GM19240 (cell line): ENCODE measurements around the gene EFNA5.

Experiments
- DNase-seq: peaks from one replicate; pipeline ENCODE4 v3.0.0; 2011; ENCODE audit warnings: low spot score; ENCODE audit not compliant: insufficient read length

EFNA5 gene

DNA sequence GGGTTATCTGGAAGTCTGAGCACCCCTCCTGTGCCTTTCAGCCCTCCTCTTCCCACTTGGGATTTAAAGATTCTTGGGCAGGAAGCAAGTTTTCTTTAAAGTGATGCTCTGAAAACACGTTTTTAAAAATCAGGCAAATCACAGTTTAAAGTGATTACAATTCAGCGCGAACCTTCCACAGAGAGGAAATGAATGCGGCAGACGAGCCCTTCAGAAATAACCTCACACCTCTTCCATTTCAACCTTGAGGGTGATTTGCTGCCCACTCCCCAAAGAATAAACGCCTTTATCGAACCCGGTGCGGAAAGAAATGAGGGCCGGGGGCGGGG is 2.3 kb upstream of the EFNA5 start:
- DNase-seq = no peak

DNA sequence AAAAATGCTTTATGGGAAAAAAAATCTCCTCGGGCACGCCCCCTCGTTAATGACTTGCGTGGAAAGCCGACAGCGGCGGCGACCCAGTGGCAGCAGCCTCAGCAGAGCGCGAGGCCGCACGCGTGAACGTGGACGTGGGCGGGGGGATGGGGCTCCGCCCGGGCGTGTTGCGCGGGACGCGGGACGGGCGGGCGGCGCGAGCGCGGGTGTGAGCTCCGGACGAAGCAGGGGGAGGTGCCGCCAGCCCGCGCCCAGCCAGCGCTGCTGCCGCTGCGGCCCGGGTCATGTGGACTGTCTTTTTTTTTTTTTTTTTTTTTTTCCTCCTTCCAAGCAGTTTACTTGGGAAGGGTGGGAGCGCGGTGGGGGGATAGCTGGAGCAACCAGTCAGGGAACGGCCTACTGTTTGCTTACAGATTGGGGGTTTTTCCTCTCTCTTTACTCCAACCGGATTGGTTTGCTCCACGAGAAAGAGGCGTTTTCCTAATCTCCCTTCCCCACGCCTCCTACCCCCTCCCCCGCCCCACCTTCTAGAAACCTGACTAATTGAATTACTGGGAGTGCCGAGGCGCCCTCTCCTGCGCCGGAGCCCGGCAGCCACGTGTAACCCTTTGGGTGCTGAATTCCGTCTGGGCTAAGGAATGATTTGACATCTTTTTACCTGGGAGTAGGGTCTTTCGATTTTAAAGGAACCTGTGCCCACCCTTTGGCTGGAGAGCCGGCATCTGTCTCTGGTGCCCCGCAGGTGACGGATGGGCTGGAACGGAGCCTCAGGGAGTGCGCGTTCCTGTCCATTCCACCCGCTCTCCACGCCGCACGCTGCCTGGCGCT is 1.7 kb upstream of the EFNA5 start:
- no peak for DNase-seq

DNA sequence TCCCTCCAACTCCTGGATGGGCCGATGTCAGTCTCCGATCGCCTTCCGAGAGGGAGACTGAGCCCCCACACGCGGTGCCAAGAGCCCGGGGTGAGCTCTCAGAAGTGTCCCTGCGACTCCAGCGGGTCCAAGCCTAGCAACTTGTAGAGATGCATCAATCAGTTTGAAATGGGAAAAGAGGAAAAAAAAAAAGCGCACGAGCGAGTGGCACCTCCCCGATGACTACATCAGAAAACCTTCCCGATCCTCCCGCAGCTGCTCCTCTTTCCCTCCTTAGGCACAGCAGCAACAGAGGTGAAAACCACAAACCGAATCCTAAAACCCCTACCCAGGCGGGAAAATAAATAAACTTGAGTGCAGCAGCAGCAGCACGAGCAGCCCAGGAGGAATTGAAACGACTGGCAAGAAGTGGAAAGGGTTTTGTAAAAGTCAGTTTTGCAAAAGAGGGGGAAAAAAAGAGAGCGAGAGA is 1.0 kb upstream of the EFNA5 start:
- no peak for DNase-seq

DNA sequence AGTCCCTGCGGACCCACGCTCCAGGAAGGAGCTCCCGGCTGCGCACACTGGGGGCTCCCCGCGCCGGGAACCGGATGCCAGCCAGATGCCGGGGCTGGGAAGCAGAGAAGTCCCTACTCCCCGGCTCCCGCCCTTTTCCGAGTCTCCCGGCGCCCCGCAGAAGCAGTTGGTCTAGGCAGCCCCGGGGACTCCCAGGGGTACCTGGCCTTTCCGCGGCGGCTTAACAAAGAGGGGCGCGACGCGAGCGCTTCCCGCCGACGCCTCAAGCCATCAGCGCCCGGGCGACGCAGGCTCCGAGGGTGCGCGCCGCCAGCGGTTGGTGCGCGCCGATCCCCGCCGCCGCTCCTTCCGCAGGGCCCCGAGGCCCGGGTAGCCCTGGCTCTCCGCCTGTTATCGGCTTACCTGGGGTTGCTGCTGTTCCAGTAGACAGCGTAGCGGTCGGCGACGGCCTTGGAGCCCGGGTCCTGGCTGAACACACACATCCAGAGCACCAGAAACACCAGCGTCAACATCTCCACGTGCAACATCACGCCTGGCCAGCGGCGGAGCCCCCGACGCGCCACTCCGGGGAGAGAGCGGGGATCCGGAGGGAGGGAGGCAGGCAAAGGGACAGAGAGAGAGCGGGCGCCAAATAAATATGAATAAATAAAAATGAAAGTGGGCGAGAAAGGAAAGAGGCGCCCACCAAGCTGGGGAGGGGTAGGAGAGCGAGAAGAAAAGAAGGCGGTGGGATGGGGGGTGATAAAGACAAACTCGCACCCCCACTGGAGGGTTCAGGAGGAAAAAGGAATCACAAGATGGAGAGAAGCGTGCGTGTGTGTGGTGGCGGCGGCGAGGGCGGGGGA is 428 bp downstream of the EFNA5 start:
- DNase-seq = no peak

DNA sequence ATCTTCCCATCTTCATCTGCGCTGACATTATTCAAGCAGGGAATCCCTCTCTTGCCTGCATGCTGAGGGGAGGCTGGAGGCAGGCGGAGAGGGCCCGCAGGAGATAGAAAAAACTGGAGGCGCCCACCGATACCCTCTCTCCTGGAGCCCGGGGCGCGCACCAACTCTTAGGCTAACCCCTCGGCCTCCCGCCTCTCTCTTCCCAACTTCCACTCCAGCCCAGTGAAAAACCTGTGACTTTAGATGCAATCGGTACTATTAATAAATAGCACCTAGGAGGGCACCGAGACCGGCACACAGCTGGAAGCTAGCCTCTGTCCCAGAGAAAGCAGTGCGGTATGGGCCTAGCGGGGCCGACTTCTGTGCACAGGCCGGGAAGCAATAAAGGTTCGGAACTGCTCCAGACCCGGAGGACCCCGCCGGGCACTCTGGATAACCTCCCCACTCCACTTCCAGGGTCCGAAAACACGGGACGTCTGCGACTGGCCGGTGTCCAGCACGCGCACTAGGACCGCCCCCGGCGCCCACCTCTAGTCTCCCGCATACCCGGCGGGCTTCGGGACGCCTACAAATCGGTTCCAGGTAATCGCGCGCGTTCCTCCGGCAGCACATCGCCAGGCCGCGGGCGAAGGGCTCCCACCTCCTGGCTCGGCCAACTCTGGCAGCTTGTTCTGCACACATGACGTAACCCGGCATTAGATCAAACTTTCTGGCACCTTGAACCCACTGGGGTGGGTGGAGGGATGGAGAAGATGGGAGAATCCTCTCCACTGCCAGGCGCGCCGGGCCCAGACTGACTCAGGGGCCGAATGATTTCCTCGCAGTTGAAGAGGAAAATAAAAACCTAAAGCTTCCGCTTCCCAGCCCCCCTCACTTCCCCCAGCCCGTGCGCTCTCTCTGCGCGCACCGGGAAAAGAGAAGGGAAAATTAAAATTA is 1.4 kb downstream of the EFNA5 start:
- no peak for DNase-seq

DNA sequence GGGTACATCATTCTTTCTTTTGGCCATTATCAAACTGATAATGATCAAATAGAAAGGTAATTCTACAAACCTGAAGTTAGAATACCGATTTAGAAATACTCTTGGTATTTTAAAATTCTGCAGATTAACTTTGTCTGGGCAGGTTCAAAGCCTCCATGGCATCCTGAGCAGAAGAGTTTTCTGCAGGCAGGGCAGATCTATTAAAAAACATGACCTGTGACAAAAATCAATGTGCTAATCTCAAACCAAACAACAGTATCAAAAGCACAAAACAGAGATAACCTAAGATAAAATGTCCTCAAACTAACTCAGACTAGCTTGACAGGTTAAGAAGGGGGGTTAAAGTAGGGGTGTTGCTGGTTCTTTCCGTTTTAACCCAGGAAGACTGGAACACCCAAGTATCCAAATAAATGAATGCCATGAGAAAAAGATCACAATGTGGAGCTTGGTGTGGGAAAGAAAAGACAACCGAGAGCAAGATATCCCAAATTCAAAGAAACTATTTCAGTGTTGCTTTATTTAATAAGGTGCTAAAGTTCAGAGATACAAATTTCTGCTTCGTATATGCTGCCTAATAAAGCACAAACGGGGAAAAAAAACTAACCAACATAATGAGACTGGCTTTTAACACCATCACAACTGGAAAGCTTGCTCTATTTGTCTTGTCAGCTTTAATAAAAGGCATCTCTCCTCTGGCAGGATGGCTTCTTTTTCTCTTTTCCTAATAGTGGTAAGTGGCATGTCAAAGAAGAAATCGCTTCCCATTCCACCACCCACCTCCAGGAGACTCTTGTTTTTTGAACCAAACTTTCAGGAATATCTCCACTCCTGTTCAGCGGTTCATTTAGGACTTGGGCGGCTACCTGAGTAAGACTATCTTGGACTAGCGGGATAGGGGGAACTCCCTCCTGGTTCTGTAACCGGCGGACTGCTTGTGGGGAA is 2.3 kb downstream of the EFNA5 start:
- DNase-seq = no peak

DNA sequence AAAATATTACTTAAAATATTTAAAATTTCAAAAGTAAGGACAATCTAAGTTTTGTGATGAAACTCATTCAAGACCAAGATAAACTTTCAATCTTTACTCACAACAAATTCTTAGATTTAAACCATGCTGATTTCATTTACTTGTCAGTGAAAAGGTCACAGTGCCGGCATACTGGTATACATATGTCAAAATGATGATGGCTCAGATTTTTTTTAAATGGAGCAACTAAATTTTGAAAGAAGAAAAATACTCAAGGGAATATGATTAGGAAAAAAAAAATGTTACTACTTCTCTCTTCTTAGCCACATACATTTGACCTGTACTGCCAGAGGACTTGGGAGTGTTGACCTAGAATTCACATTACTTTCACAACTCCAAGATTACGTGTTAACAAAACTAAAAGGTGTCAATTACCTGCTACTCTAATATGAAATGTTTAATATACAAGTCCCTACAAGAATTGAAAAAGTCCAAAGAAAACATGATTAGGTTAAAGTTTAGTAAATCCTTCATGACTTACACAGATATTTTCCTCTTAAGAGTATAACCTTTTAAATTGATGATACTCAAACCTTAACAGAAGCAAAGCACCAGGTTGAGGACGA is 4.6 kb downstream of the EFNA5 start:
- no peak for DNase-seq

DNA sequence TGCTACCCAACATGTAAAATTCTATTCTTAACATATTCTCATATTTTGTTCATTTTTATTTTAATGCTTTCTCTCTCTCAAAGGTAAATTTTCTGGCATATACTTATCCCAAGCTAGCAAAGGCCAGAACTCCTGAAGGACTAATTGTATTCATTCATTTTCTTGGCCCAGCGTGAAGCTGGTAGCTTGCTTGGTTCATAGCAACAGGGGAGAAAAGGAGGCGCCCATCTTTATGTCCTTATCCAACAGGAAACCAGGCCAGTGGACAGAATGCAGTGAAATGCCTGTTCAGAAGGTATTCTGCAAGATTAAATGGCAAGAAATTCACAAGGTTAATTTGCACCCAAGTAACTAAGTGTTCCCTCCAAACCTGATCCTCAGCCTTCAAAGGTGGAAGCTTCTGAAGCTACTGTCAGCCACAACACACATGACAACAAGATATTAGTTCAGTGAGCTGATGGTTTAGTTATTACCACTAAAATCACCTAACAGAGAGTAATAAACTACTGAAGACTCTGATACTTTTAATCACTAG is 5.6 kb downstream of the EFNA5 start:
- no peak for DNase-seq

DNA sequence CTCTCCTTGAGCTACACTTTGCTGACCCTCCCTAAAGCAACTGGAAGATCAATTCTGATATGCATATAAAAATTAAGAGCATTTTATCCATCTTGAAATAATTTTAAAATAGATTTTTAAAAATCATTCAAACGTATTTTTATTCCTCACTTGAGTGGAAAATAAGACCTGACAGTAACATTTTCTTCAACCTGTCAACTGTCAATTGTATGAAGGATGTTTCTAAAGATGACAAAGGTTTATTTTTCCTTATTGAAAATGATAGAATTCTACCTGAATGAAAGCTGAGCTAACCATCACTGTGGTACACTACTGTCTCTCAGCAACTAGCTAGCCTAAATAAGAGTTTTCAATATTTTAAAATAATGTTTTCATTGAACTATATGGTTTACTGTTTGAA is 7.0 kb downstream of the EFNA5 start:
- DNase-seq = no peak

DNA sequence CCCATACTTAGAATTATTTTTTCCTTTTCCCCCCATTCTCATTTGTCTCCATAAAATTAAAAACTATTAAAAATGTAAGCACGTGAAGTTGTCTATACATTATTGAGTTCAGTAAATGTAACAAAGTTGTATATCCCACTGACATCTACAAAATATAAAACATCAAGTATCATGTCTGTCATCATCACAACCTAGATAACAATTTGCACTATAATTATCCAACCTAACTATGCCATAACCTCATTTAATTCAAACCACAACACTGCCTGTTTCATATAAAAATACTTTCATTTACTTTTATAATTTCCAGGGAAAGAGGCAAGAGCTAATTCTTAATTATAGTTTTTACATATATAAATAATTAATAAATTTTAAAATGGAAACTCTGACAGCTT is 9.1 kb downstream of the EFNA5 start:
- no peak for DNase-seq

DNA sequence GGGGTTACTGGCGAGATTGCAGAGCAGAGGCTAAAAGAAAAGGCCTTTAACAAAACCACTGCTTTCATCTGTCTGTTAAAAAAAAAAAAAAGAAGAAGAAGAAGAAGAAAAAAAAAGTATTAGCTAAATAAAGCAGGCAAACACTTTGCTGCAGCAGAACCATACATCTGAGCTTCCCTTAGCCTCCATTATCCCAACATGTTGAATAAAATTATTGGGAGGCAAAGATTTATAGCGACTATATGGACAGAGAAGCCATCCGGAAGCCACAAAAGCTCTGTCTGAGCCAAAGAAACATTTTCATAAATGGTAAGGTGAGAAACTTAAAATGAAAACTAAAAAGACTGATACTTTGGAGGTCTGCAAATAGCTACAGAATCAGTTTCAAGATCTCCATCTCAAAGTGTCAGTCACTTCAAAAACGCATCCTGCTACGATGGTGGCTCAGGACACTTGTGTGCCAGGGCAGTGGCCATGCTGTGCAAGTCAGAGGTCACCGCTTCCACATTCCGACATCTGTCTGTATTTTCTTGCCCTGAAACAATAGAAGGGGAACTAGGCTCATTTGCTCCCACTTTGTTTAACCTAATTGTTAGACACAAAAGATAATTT is 9.6 kb downstream of the EFNA5 start:
- DNase-seq = no peak

DNA sequence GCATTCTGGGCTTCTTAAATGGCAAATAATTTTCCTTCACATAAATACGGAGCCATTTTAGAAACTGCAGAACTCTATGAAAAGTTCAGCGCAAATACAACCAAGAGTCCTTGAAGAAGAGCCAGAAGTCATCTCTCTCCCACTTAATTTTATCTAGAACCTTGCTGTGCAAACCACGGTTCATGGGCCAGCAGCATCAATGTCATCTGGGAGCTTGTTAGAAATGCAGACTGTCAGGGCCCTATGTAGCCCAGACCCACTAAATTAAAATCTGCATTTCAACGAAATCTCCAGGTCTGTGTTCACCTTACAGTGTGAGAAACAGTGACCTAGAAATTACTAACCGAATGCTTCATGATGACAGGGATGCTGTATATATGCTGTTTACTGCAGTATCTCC is 12.2 kb downstream of the EFNA5 start:
- no peak for DNase-seq

DNA sequence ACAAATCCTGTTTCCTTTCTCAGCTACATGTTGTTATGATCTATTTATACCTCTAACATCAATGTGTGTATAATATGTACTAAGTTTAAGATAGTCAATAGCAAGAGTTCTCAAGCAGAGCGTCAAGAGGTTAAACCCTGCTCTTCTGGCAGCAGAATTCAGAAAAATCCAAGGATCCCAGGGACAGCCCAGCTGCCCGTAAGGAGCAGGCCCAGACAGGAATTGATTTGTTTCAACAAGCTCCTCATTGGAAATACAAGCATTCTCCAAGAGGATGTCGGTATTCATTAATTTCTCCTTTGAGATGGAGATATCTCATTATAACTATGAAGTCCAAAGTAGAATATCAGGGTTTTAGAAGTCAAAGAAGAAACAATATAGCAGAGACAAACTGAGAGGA is 14.9 kb downstream of the EFNA5 start:
- DNase-seq = no peak

DNA sequence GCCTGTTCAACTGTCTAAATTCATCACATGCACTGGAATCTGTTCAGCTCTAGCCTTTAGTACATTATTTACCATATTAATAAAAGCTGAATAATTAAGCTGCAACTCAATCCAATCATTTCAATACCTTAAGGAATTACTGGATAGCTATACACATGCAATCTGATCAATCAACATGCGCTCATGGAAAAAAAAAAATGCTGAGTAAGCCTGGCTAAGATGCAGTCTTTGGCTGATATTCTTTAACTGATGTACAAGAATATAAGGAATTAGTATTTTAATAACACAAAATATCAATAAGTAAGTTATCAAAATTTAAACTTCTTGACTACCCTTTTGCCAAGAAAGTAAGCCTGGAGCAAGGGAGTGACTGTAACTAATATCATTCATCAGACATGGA is 15.9 kb downstream of the EFNA5 start:
- no peak for DNase-seq

DNA sequence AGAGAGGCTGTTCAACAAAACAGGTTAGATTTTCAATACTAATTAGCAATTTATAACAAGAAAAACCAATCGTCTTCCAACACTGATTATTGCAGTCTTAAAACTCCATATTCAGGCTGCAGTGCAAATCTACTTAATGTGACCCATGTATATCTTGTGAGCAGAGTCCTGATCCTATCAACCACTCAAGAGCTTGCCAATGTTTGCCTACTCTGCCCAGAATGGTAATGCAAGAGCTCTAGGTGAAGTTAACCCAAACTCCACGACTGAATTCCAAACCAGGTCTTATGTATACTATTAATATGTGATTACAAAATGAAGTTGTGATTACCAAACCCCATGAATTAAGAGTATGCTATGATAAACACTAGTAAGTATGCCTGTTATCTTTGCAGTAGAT is 17.1 kb downstream of the EFNA5 start:
- no peak for DNase-seq

DNA sequence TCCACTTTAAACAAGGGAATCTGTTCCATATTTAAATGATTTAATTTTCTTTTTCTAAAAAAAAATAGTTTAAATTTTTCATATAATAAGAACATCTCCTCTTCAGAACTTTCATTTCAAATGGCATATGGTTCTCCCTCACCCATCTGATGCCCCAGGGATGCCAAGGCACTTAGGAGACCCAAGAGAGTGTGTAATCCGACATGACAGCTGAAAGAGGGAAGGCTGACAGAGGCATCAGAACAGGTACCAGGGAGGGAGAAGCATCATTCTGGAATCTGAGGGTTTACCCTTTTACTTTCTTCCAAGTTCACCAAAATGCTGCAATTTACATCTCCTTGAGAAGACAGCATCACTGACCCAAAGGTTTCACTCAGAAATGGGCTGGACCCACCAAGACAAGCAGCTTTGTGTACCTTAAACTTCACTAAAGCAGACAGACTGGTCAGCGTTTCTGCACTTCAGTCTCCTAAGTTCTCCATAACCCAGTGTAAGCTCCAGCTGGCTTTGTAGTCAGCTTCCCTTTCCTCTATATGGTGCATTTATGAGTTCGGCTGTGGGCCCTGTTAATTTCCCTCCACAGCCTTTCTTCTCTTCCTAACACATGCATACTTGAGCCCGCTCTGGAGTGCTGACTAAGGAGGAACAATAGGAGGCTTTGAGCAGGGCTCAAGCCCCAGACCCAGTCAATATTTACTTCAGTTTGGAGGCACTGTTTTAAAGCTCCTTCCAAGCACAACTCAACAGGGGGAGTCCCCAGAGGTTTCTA is 17.7 kb downstream of the EFNA5 start:
- no peak for DNase-seq

DNA sequence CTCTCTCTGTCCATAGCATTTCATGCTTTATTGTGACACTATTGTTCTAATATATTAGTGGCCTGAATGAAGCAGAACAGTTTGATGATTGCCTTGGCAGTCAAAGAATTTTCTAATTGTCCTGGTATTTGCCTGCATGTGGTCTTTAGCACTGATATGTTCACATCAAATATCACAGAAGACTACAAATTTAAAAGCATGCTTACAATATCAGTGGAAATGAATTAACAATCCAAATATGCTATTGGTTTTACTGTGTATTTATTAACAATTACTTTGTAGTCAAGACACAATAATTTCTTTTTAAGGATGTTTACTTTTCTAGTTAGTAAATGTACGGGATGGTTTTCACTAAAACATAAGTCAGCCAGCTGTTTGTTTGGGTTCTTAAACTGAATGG is 18.3 kb downstream of the EFNA5 start:
- no peak for DNase-seq

DNA sequence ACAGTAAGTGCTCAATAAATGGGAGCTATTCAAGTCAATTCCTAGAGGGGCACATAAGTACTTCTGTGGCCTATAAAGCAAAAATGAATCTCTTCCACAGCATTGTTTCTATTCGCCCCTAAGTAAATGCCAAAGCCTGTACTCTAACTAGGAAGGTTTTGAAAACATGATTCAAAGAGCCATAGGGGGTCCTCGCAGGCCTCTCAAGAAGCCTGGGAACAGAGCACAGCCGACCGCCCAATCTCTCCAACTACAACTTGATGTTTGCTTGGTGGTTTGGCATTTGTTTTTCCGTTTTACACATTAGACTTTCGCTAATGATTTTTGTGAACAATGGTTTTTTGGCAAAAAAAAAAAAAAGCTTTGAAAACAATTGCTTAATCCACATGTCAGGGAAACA is 19.4 kb downstream of the EFNA5 start:
- DNase-seq = no peak

DNA sequence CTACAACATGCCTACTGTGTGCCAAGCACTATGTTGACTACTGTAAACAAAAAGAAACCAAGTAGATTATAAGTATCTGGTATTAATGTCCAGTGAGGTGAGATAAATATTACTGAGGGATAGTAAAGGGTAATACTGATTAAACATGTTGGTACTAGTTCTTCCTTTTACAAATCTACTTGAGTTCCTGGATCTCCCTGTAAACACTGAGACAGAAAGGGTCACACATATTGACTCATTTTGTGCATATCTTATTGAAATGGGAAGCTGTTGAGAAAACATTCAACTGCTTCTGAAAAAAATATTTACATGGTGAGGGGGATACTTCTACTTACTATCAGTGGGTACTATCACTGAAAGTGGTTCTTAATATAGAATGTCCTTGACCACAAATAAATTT is 24.3 kb downstream of the EFNA5 start:
- no peak for DNase-seq
